Lower leg skin (tissue), 3 donors: ENCODE data around the gene MAPK13.

Source experiments
- CTCF ChIP-seq, 3 donors: fragments of 450-650 bp; IDR thresholded peaks; one replicate each; pipeline ENCODE4 v1.5.1; 2016; ENCODE audit warnings: antibody characterized with exemption in 3 of 3, mild to moderate bottlenecking in 3 of 3, moderate library complexity in 2 of 3
- POLR2A ChIP-seq, 2 donors: fragments of 450-650 bp; IDR thresholded peaks; one replicate each; pipeline ENCODE4 v1.6.1; 2016 to 2017; ENCODE audit warnings: antibody characterized with exemption in 2 of 2, mild to moderate bottlenecking in 1 of 2, moderate library complexity in 1 of 2

DNA sequence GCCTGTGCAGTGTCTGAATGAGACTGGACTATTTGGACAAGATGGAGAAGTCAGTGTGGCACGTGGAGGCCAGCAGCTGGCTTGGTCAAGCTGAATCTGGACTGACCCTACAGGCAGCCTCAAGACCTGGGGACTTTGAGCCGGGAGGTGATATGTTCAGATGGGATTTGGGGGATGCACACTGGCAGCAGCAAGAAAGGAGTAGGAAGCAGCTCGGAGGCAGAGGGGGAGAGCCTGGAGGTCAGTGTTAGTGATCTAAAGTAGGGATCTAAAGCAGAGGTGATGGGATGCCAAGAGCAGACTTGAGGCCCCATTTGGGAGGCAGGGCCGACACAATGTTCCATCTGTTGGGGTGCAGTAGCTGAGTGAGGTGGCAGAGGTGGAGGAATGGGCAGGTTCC is 2.8 kb downstream of the MAPK13 start:
- TF ChIP-seq POLR2A (IDR thresholded peaks at IDR 0.05) (no peak), CTCF (IDR thresholded peaks at IDR 0.05) (no peak)
